Activated CD8-positive, alpha-beta memory T cell treated with anti-CD3 and anti-CD28 coated beads for 48 hours (primary cell): ENCODE data around the gene FMO2.
A peak's percentile ranks its signal among the peaks of the same experiment; 100 is the strongest.
"Not testable (repeated sequence)": the region's sequence is repeated elsewhere in the genome, so short reads cannot be mapped to it uniquely, and the experiment has no call there.

Experiments used
- DNase-seq, 3 experiments: peaks; one replicate each; pipeline ENCODE4 v3.0.0-alpha.2; 2020; ENCODE audit warnings: low read depth in 2 of 3, low spot score in 2 of 3

The FMO2 gene

DNA sequence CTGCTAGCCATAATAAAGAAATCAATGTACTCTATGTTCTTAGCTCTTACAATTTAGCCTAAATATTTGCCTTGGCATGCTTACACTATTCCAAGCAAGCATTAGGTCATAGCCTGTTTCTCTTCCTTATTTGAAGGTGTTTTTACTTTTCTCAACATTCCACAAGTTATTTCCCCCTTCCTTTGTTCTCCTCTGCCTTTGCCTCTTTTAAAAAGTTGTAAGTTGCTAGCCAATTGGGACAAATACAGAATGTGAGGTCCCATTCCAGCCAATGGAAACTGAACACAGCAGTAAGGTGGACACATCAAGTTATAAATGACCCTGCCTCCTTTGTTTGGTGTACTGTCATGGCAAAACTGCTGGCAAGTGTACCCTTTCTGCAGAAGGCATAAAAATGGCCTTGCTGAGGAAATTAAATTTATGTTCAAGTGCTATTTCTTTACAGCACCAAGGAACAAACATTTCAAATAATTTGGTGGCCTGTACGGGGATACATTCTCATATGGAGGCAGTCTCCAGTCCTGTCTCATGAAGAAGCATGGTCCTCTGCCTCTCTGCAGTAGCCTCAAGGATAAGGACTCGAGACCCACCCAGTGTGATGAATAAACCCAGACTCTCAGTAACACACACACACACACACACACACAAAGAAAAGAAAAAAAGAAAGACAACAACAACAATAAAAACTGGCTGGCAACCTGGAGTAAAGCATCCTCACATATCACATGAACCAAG is 34.4 kb downstream of the FMO2 start:
- DNase-seq: no peak

DNA sequence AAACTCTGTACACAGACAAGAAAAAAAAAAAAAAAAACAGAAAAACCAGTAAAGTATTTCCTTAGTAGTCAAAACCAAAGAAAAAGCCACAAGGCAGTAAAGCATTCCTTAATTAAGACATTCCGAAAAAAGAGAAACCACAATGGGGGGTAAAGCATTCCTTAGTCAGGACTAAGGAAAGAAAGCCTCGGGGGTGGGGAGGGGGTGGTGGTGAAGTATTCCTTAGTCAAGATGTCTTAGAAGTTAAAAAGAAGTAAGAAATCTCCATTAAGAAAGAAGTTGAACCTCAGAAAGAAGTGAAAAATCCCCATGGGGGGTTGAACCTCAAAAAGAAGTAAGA is 35.0 kb downstream of the FMO2 start:
- DNase-seq: no peak

DNA sequence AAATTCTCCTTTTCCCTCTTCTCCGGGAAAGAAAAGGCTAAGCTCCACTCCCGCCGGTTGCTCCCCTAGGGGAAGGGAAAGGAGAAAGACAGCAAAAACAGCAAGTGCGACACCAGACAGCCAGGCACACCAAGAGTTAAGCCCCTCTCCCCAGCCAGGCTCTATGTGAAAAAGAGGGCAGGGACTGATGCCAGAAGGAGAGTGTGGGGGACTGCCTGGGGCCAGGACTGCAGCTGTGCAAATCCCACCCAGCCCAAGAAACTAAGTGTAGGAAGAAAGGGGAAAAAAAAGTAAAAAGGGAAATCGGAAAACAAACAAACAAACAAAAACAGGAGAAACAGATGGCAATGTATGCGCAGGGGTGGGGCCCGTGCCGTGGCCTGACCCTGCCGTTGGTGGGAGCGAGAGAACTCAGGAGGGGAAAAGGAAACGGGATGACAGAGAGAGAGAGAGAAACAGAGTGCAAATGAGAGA is 35.5 kb downstream of the FMO2 start:
- no peak for DNase-seq

DNA sequence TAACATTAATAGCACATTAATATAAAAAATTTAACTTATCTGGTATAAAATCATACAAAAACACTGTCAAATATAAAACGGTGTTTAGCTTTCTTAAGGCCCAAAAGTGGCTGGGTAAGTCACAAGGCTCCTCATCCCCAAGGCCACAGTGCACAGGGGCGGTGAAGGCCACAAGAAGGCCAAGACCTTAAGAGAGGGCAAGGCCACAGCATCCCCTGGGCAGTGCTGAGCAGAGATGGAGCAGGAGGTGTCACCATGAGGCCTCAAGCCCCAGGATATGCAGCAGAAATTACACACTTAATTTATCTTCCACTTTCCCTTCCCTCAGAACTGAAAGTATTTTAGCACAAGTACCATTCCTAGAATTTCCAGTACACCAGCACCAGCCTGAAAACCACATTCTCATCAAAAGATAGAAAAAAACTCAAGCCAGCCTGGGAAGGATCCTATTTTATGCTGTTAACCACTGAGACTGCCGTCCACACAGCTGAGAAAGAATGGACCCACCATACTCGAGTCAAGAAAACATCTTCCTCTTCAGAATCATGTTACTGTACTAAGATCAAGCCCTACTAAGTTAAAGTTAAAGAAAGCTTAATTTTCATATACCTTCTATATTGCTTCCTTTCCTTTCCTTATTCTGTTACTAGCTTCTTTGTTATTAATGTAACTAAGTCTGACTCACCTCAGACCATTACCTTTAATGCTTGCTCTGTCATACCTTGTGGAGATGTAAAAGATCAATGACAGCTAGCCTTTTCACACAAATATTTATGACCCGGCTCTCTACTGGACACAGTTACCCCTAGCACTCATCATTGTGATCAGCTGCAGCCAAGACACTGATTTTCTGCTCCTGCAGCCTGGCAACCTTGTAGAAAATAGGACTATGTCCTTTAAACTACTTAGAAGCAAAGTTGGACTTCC is 36.8 kb downstream of the FMO2 start:
- no peak for DNase-seq

GRCh38 chr1:171222936-171223335 is 37.8 kb downstream of the FMO2 start:
- no peak for DNase-seq

DNA sequence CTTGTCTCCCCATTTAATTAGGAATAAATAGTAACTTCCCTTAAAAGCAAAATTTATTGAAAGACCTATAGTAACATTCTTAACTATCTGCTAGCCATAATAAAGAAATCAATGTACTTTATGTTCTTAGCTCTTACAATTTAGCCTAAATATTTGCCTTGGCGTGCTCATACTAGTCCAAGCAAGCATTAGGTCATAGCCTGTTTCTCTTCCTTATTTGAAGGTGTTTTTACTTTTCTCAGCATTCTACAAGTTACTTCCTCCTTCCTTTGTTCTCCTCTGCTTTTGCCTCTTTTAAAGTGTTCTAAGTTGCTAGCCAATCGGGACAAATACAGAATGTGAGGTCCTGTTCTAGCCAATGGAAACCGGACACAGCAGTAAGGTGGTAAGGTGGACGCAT is 39.2 kb downstream of the FMO2 start:
- DNase-seq: not testable (repeated sequence)

DNA sequence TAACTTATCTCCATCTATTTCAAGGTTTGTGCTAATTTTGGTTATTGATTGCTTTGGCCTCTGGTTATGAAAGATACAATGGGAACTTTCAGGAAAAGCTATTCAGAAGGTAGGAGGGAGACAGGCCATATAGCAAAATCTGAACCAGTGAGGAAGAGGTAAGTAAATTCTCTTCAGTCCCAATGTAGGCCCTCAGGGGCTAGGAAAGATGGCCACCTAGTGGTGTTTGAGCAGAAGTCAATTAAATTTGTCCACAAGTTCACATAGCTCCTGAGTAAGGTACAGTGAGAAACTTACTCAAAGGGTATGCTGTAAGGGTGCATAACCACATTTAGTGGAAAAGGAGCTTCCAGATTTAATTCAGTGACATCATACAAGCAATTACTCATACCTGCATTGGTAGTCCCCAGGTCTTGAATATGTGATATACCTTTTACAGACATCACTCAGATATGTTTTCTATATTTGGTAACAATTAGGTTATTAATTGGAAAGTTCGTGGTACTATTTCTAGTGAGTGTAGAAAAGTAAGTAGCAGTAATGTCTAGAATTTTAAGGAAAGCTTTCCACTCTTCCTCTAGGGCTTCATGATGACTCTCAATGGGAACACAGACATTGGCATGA is 41.8 kb downstream of the FMO2 start:
- DNase-seq: no peak

DNA sequence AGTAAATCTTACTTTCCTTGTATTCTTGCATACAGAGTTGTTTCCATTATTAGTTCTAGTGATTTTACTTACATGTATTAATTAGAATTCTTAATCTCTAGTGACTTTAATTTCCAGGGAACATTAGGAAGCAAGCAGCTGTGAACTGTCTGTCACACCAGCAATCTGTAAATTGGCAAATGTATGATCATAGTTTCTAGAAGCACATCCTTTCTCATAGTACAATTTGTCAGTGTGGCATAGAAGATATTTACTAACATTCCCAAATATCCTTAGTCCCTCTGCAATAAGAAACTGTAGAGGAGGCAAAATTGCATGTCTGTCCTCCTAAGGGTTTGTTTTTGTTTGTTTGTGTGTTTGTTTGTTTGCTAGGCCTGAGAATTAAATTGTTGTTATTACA is 46.2 kb downstream of the FMO2 start:
- DNase-seq: no peak

GRCh38 chr1:171233183-171233582 is 48.1 kb downstream of the FMO2 start:
- DNase-seq: no peak

GRCh38 chr1:171236231-171236630 is 51.1 kb downstream of the FMO2 start:
- DNase-seq: not testable (repeated sequence)

- no peak for DNase-seq
Measured at GRCh38 chr1:171243878-171244277, 58.8 kb downstream of the FMO2 start.

- no peak for DNase-seq
Measured at GRCh38 chr1:171245458-171246064, 60.5 kb downstream of the FMO2 start.

DNA sequence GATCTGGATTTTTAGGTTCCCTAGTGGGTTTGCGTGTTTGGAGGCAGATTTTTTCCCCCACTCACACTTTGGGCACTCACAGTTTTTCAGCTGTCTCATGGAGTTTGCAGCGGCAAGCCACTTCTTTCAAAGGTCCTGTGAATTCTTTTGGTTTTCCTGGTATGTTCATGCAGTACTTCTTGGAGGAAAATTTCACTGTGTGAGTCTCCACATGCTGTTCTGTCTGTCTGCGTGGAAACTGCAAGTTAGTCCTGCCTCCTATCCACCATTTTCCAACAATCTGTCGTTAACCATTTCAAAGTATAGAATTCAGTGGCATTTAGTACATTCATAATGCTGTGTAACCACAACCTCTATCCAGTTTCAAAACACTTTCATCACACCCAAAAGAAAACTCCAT is 62.4 kb downstream of the FMO2 start:
- DNase-seq: no peak

- no peak for DNase-seq
Measured at GRCh38 chr1:171248302-171248701, 63.2 kb downstream of the FMO2 start, which contains the start of gene FMO1. TSS of gene FMO1 (plus strand) at chr1:171248494. CDS start at chr1:171258088, 9,594 bp downstream.

- DNase-seq: no peak
Measured at GRCh38 chr1:171248841-171249240, 63.7 kb downstream of the FMO2 start.

DNA sequence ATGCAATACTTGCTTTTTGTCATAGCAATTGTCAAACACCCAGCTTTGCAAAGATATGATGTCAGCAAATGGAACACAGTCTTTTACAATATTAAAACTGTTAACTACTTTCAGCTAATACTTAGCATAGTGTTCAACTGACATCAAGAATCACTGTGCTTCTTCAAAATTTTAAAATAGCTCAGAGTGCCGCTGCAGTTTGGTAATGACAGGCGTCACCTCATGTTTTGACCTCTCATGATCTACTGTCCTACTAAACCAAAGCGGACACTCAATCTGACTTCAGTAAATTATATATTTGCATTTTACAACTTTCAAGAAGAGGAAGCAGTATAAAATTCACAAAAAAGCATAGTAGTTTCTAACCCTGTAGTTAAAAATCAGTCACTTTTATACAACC is 65.2 kb downstream of the FMO2 start:
- DNase-seq: no peak

DNA sequence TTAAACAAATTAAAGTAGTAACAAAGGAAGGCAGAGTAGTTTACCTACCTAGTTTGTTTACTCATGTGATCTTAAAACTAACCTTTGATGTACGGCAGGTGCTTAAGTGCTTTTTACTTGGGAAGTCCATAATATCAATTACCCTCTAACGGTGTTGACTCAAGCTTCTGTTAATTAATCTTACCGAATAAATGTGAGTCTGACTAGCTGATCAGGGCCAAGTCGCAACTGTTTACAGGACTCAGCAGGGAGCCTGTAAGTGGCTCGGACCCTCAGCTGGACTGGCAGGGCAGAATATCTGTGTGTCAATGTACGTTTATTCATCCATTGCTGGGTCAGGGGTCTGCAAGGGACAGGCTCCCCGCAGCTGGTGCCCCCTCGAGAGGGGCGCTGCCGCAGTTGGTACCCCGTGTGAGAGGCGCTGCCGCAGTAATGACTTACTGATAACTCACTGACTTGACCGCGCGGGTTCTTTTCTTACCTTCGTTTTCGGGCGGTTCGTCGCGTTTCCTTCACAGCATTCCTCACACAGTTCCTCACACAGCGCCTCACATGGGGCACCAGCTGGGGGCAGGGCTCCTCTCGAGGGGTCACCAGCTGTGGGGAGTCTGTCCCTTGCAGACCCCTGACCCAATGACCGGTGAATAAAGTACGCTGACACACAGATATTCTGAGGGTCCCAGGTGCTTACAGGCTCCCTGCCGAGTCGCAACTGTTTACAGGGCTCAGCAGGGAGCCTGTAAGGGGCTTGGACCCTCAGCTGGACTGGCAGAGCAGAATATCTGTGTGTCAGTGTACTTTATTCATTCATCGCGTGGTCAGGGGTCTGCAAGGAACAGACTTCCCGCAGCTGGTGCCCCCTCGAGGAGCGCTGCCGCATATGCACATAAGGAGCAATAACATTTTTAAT is 66.2 kb downstream of the FMO2 start:
- peak in 2 of 3 experiments; percentile 0 to 11 for DNase-seq

- no peak for DNase-seq
Measured at GRCh38 chr1:171251952-171252300, 66.8 kb downstream of the FMO2 start.

GRCh38 chr1:171252482-171252881 is 67.4 kb downstream of the FMO2 start:
- DNase-seq: no peak

- no peak for DNase-seq
Measured at GRCh38 chr1:171254859-171255258, 69.8 kb downstream of the FMO2 start.
